Measurements from ENCODE around the gene IVD.

DNA sequence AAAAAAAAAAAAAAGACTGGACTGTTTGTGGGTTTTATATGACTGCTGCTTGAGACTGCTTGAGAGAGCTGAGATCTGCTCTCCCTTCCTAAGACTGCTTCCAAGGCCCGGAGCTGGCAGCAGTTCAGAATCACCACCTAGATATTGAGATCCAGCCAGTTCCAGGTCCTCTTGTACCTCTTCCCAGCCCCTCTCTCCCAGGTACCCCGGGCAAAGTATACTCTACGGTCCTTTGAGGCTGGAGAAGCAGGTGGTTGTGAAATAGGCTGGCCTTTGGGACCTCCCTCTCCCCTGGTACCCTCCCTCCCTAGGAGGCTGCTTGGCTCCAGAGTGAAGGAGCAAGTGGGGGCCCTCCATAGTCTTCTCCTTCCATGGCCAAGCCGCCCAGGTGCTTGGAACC, 22.6 kb downstream of the IVD start:
- TF ChIP-seq, protein P1, sequence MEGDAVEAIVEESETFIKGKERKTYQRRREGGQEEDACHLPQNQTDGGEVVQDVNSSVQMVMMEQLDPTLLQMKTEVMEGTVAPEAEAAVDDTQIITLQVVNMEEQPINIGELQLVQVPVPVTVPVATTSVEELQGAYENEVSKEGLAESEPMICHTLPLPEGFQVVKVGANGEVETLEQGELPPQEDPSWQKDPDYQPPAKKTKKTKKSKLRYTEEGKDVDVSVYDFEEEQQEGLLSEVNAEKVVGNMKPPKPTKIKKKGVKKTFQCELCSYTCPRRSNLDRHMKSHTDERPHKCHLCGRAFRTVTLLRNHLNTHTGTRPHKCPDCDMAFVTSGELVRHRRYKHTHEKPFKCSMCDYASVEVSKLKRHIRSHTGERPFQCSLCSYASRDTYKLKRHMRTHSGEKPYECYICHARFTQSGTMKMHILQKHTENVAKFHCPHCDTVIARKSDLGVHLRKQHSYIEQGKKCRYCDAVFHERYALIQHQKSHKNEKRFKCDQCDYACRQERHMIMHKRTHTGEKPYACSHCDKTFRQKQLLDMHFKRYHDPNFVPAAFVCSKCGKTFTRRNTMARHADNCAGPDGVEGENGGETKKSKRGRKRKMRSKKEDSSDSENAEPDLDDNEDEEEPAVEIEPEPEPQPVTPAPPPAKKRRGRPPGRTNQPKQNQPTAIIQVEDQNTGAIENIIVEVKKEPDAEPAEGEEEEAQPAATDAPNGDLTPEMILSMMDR (IDR thresholded peaks at IDR 0.05): no peak
- no peak for TF ChIP-seq POLR2A (IDR thresholded peaks at IDR 0.05)
